Measurements from ENCODE around the gene WSB1. TPM values are rescaled to one million over a fixed set of nuclear protein-coding genes. Genes with fewer than 3 reads are reported as not detected.
"Not testable (repeated sequence)": the region's sequence is repeated elsewhere in the genome, so short reads cannot be mapped to it uniquely, and the experiment has no call there.

The WSB1 gene
- total and polyA plus RNA-seq, 3 experiments from 2014 or later, result 71.0 to 187 (median 72.5) TPM

DNA sequence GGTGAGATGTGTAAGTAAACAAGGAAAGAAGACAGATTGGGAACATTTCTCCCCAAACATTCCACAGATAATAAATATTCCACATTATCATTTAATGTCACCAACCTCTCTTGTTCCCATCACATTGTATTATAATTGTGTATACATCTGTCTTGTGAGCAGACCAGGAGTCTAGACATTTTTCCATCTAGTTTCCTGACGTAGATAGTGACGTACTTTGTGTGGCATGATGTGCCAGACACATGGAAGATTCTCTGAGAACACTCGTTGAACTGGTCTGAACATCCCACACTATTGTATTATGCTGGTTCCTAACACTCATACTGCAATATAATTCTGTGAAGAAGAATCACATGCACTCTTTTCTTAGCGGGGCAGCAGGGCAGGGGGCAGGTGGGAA, 34.0 kb downstream of the WSB1 start:
- CTCF ChIA-PET, result interaction anchor here (5.2 kb wide), 1 partner anchor 91 kb away, joined by 24 read pairs; no protein-coding TSS in a partner anchor
- Mint-ChIP-seq H3K27ac (peak overlapping the region in 2 of 8 donors; percentile 13 to 76), H3K4me1 (peaks cover 7 to 14% (median 8%) of the 10 kb centered on the region in 3 donors), H3K9me3 (no peaks in the 10 kb centered on the region), H3K4me3 (no peak overlapping the region), H3K27me3 (peaks cover 0 to 3% of the 10 kb centered on the region in 2 donors), H3K36me3 (no peaks in the 10 kb centered on the region)
- POLR2A ChIA-PET, result interaction anchor here (0.6 kb wide), 1 partner anchor 274 kb away, joined by 3 read pairs; no protein-coding TSS in a partner anchor
- Histone ChIP-seq H3K9me3 (ENCODE audit: low read length) (no peaks in the 10 kb centered on the region), H3K4me1 (ENCODE audit: insufficient read depth, low read length) (no peaks in the 10 kb centered on the region), H3K27ac (ENCODE audit: low read depth, low read length) (no peak overlapping the region), H3K4me3 (ENCODE audit: low read length) (no peak overlapping the region), H3K27me3 (ENCODE audit: insufficient read depth, low read length, poor library complexity, severe bottlenecking) (no peaks in the 10 kb centered on the region), H3K36me3 (ENCODE audit: insufficient read depth, low read length) (no peaks in the 10 kb centered on the region)
- no peak for DNase-seq

GRCh38 chr17:27328686-27329085, 34.8 kb downstream of the WSB1 start:
- H3K27ac ChIP-seq (ENCODE audit: low read depth, low read length); H3K27me3 ChIP-seq (ENCODE audit: insufficient read depth, low read length, poor library complexity, severe bottlenecking); H3K36me3 ChIP-seq (ENCODE audit: insufficient read depth, low read length); H3K9me3 ChIP-seq (ENCODE audit: low read length); DNase-seq; H3K4me1 ChIP-seq (ENCODE audit: insufficient read depth, low read length); H3K4me3 ChIP-seq (ENCODE audit: low read length); H3K27me3 Mint-ChIP-seq; H3K36me3 Mint-ChIP-seq; H3K9me3 Mint-ChIP-seq: not testable (repeated sequence)
- ChIA-PET CTCF (interaction anchor here (0.8 to 5.2 kb wide), 2 partner anchors 9 to 92 kb away, joined by 3 to 24 read pairs; no protein-coding TSS in a partner anchor), POLR2A (interaction anchor here (1.1 kb wide), 1 partner anchor 34 kb away, joined by 5 read pairs; no protein-coding TSS in a partner anchor)
- Mint-ChIP-seq H3K4me1 (peaks cover 12 to 21% (median 15%) of the 10 kb centered on the region in 3 donors), H3K27ac (peak overlapping the region in 2 of 8 donors; percentile 64 to 70), H3K4me3 (peak overlapping the region in 1 of 7 donors; percentile 44)

DNA sequence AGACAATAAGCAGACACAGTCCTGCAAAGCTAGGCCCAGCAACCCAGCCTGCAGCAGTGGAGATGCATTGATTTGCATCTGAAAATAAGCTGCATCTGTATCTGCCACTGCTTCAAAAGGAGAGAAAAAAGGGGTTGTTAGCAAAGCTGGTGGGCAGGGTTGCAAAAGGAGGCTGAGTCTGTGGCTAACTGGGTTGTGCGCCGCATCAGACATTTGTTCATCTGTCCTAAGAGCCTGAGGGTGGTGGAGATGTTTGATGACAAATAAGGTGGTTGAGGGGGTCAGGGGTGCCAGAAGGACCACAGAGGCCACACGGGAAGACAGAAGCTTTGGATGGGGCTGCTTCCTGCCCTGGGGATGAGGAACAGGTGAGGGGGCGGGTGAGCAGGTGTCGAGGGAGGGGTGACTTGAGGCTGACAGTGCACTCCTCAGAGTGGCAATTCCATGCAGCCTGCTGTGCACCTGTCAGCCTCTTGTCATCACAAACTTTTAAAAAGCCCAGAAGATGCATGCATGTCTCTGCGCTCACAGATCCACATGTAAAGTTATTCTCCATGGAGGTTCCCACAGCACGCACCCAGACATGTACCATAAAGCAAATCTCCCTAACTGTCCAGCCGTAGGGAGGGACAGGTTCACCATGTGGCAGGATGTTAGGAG, 35.4 kb downstream of the WSB1 start:
- no peaks in the 10 kb centered on the region for H3K27me3 ChIP-seq (ENCODE audit: insufficient read depth, low read length, poor library complexity, severe bottlenecking)
- no peak for DNase-seq
- Mint-ChIP-seq H3K4me1 (peaks cover 15 to 26% (median 19%) of the 10 kb centered on the region in 3 donors), H3K27ac (peak overlapping the region in 3 of 8 donors; percentile 61 to 87 (median 64)), H3K4me3 (no peak overlapping the region), H3K36me3 (no peaks in the 10 kb centered on the region), H3K27me3 (peaks cover 0 to 3% of the 10 kb centered on the region in 2 donors), H3K9me3 (no peaks in the 10 kb centered on the region)
- no peak overlapping the region for H3K4me3 ChIP-seq (ENCODE audit: low read length)
- CTCF ChIA-PET, result interaction anchor here (0.8 to 5.2 kb wide), 2 partner anchors 9 to 92 kb away, joined by 3 to 24 read pairs; no protein-coding TSS in a partner anchor
- H3K27ac ChIP-seq (ENCODE audit: low read depth, low read length), result no peak overlapping the region
- no peaks in the 10 kb centered on the region for H3K4me1 ChIP-seq (ENCODE audit: insufficient read depth, low read length)
- no peaks in the 10 kb centered on the region for H3K9me3 ChIP-seq (ENCODE audit: low read length)
- no peaks in the 10 kb centered on the region for H3K36me3 ChIP-seq (ENCODE audit: insufficient read depth, low read length)
- POLR2A ChIA-PET, result interaction anchor here (1.1 kb wide), 1 partner anchor 34 kb away, joined by 5 read pairs; no protein-coding TSS in a partner anchor

DNA sequence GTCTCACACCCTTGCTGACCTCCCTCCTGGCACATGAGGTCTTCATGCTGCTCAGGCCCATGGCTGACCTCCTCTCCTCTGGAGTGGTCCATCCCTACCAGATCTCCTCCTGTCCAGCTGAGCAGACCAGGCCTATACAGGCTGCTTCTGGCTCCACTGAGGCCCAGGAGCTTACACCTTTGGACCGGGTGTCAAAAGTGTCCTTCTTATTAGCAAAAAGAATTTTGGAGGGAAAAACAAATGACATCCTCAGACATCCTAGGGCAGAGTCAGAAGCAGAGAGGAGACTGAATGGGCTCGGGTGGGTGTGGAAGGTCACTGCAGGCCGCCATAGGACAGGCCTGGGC, 38.1 kb downstream of the WSB1 start:
- peak overlapping the region; percentile 73 for H3K27ac ChIP-seq (ENCODE audit: low read depth, low read length)
- no peak for DNase-seq
- CTCF ChIA-PET, result interaction anchor here (3.0 kb wide), 1 partner anchor 39 kb away, joined by 21 read pairs; the partner anchor contains the start of gene WSB1
- no peak overlapping the region for H3K4me3 ChIP-seq (ENCODE audit: low read length)
- H3K9me3 Mint-ChIP-seq, result no peaks in the 10 kb centered on the region
- H3K27me3 ChIP-seq (ENCODE audit: insufficient read depth, low read length, poor library complexity, severe bottlenecking), result no peaks in the 10 kb centered on the region
- peak overlapping the region; percentile 80 to 94 (median 90) for H3K27ac Mint-ChIP-seq
- H3K4me1 Mint-ChIP-seq, result peaks cover 15 to 26% (median 19%) of the 10 kb centered on the region in 3 donors
- H3K4me1 ChIP-seq (ENCODE audit: insufficient read depth, low read length), result no peaks in the 10 kb centered on the region
- POLR2A ChIA-PET, result interaction anchor here (0.6 kb wide), 1 partner anchor 96 kb away, joined by 4 read pairs; no protein-coding TSS in a partner anchor
- peaks cover 0 to 3% of the 10 kb centered on the region in 2 donors for H3K27me3 Mint-ChIP-seq
- H3K36me3 ChIP-seq (ENCODE audit: insufficient read depth, low read length), result no peaks in the 10 kb centered on the region
- peak overlapping the region; percentile 81 to 92 (median 85) for H3K4me3 Mint-ChIP-seq
- no peaks in the 10 kb centered on the region for H3K36me3 Mint-ChIP-seq
- H3K9me3 ChIP-seq (ENCODE audit: low read length), result no peaks in the 10 kb centered on the region

DNA sequence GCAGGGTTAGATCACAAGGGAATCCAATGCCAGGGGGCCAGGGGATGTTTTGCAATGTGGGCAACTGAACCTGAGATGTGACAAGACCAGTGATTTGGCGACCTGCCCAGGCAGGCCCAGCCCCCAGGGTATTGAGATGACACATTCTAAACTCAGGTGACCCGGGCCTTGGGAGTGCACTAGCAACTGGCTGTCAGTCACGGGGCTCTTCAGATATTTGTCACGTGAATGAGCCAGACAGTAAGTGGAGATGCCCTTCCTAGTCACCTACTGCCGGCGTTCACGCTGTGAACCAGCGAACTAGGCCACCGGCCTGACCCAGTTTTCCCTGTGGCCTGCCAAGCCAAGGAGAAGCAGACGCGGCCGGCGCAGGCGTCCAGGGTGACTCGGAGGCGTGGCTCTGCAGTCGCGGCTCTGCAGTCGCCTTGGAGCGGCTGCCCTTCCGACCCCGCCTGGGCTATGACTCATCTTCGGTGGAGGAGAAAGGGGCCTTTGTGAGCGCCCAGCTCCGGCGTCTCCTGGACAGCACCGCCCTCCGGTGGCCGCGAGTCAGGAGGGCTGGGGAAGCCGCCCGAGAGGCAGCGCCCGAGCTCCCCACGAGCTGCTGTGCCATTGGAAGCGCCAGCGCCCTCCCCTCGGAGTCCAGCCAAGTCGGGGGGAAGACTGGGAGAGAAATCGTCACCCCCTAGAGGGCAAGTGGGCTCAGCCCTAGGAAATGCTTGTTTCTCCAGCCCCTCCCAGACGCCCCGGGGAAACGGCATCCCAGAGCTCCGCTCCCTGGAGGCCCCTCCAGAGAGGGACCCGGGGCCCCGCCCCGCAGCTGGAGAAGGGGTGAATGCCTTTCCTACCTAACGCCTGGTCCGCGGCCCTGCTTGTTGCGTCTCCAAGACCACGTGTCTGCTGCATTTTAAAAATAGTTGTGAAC, 38.8 kb downstream of the WSB1 start:
- Histone ChIP-seq H3K36me3 (ENCODE audit: insufficient read depth, low read length) (no peaks in the 10 kb centered on the region), H3K27me3 (ENCODE audit: insufficient read depth, low read length, poor library complexity, severe bottlenecking) (no peaks in the 10 kb centered on the region), H3K27ac (ENCODE audit: low read depth, low read length) (peak overlapping the region; percentile 73), H3K4me1 (ENCODE audit: insufficient read depth, low read length) (no peaks in the 10 kb centered on the region), H3K4me3 (ENCODE audit: low read length) (peak overlapping the region; percentile 82), H3K9me3 (ENCODE audit: low read length) (no peaks in the 10 kb centered on the region)
- Mint-ChIP-seq H3K4me3 (peak overlapping the region; percentile 81 to 92 (median 85)), H3K36me3 (no peaks in the 10 kb centered on the region), H3K9me3 (no peaks in the 10 kb centered on the region), H3K27ac (peak overlapping the region; percentile 80 to 94 (median 91)), H3K27me3 (peaks cover 0 to 3% of the 10 kb centered on the region in 2 donors), H3K4me1 (peaks cover 15 to 26% (median 19%) of the 10 kb centered on the region in 3 donors)
- peak; percentile 70 to 94 (median 87) for DNase-seq
- ChIA-PET POLR2A (interaction anchor here (1.0 to 1.3 kb wide), 2 partner anchors 39 to 96 kb away, joined by 7 to 19 read pairs; partner anchors contain the start of gene WSB1), CTCF (interaction anchor here (0.7 to 4.1 kb wide), 19 partner anchors 8 to 267 kb away, joined by 3 to 93 read pairs (median 5); partner anchors contain the start of gene WSB1)

DNA sequence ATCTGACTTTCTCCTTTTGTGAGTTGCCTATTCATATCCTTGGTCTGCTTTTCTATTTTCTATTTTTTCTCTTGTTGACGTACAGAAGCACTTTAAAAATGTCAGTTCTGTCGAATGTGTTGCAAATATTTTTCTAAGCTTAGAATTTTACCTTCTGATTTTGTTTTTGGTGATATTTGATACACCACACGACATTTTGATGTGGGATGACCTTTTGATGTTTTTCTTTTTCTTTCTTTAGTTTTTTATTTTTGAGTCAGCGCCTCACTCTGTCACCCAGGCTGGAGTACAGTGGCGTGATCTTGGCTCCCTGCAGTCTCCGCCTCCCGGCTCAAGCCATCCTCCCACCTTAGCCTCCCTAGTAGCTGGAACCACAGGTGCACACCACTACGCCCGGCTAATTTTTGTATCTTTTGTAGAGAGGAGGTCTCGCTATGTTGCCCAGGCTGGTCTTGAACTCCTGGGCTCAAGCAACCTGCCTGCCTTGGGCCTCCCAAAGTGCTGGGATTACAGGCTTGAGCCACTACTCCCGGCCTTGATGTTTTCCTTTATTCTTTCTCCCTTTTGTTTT, 39.6 kb downstream of the WSB1 start:
- H3K4me1 Mint-ChIP-seq, result peaks cover 15 to 26% (median 19%) of the 10 kb centered on the region in 3 donors
- Histone ChIP-seq H3K4me3 (ENCODE audit: low read length) (peak overlapping the region; percentile 82), H3K36me3 (ENCODE audit: insufficient read depth, low read length) (no peaks in the 10 kb centered on the region), H3K27ac (ENCODE audit: low read depth, low read length) (peak overlapping the region; percentile 73), H3K4me1 (ENCODE audit: insufficient read depth, low read length) (no peaks in the 10 kb centered on the region), H3K27me3 (ENCODE audit: insufficient read depth, low read length, poor library complexity, severe bottlenecking) (no peaks in the 10 kb centered on the region), H3K9me3 (ENCODE audit: low read length) (no peaks in the 10 kb centered on the region)
- peak overlapping the region; percentile 67 to 94 (median 90) for H3K27ac Mint-ChIP-seq
- no peaks in the 10 kb centered on the region for H3K9me3 Mint-ChIP-seq
- ChIA-PET POLR2A (interaction anchor here (1.0 to 1.3 kb wide), 2 partner anchors 39 to 96 kb away, joined by 7 to 19 read pairs; partner anchors contain the start of gene WSB1), CTCF (interaction anchor here (0.7 to 4.1 kb wide), 19 partner anchors 8 to 267 kb away, joined by 3 to 93 read pairs (median 5); partner anchors contain the start of gene WSB1)
- H3K4me3 Mint-ChIP-seq, result peak overlapping the region; percentile 80 to 92 (median 85)
- H3K36me3 Mint-ChIP-seq, result no peaks in the 10 kb centered on the region
- peak in 1 of 5 donors; percentile 39 for DNase-seq
- H3K27me3 Mint-ChIP-seq, result peaks cover 0 to 3% of the 10 kb centered on the region in 2 donors

- peaks cover 0 to 3% of the 10 kb centered on the region in 2 donors for H3K27me3 Mint-ChIP-seq
- H3K27ac Mint-ChIP-seq, result no peak overlapping the region
- Histone ChIP-seq H3K4me1 (ENCODE audit: insufficient read depth, low read length) (no peaks in the 10 kb centered on the region), H3K36me3 (ENCODE audit: insufficient read depth, low read length) (no peaks in the 10 kb centered on the region), H3K27ac (ENCODE audit: low read depth, low read length) (no peak overlapping the region), H3K4me3 (ENCODE audit: low read length) (no peak overlapping the region), H3K9me3 (ENCODE audit: low read length) (no peaks in the 10 kb centered on the region), H3K27me3 (ENCODE audit: insufficient read depth, low read length, poor library complexity, severe bottlenecking) (no peaks in the 10 kb centered on the region)
- ChIA-PET POLR2A (no interaction called here), CTCF (interaction anchor here (0.9 to 4.1 kb wide), 3 partner anchors 13 to 264 kb away, joined by 3 to 93 read pairs (median 4); no protein-coding TSS in a partner anchor)
- H3K9me3 Mint-ChIP-seq, result no peaks in the 10 kb centered on the region
- H3K4me3 Mint-ChIP-seq, result no peak overlapping the region
- no peaks in the 10 kb centered on the region for H3K36me3 Mint-ChIP-seq
- DNase-seq, result no peak
- H3K4me1 Mint-ChIP-seq, result peaks cover 15 to 26% (median 19%) of the 10 kb centered on the region in 3 donors
These were observed 42.3 kb downstream of the WSB1 start for GRCh38 chr17:27336184-27336583.
